HepG2 (cell line): Measurements from ENCODE around the gene RASGRF1. TPM values are rescaled to one million over a fixed set of nuclear protein-coding genes. Genes with fewer than 3 reads are reported as not detected.
A peak's percentile ranks its signal among the peaks of the same experiment; 100 is the strongest.

Source experiments
- ATF7-NPFF ChIP-seq: sonication (generic); formaldehyde crosslinking; IDR thresholded peaks from 2 replicates; pipeline ENCODE4 v1.8.1; 2023; ENCODE audit warnings: mild to moderate bottlenecking, low read depth, missing genetic modification reagents, moderate library complexity
- GABPB1 ChIP-seq: IDR thresholded peaks from 2 replicates; pipeline ENCODE4 v1.6.1; 2016; ENCODE audit warnings: mild to moderate bottlenecking, missing genetic modification reagents, moderate library complexity, missing compliant biosample characterization
- HMG20B ChIP-seq: conservative IDR thresholded peaks from 2 replicates; pipeline ENCODE4 v1.6.1; 2016; ENCODE audit warnings: missing genetic modification reagents, missing compliant biosample characterization
- KAT2B ChIP-seq: fragments of 150-350 bp; IDR thresholded peaks from 2 replicates; pipeline ENCODE4 v1.6.1; 2014; ENCODE audit warnings: low read depth, low read length, borderline replicate concordance
- MBNL3 ChIP-seq: fragments of 250-450 bp; sonication (Bioruptor Pico); conservative IDR thresholded peaks from 2 replicates; pipeline ENCODE4 v1.8.0; 2022; ENCODE audit warnings: mild to moderate bottlenecking, inconsistent platforms
- RFX3 ChIP-seq: IDR thresholded peaks from 2 replicates; pipeline ENCODE4 v1.6.1; 2016; ENCODE audit warnings: missing biosample characterization, missing genetic modification reagents
- SPEN ChIP-seq: sonication (generic); formaldehyde crosslinking; IDR thresholded peaks from 2 replicates; pipeline ENCODE4 v1.5.1; 2020; ENCODE audit warnings: low read depth, mild to moderate bottlenecking, missing genetic modification reagents
- ZNF180 ChIP-seq: sonication (generic); formaldehyde crosslinking; IDR thresholded peaks from 2 replicates; pipeline ENCODE4 v1.4.0; 2020; ENCODE audit warnings: low read depth, missing genetic modification reagents, borderline replicate concordance
- ZNF619 ChIP-seq: sonication (generic); formaldehyde crosslinking; IDR thresholded peaks from 2 replicates; pipeline ENCODE4 v1.4.0; 2020; ENCODE audit warnings: mild to moderate bottlenecking, missing genetic modification reagents
- polyA plus RNA-seq, 8 experiments: library from polyadenylated mRNA; depleted of rRNA in 3 of 8; stranded (reverse) in 7 of 8; unstranded in 1 of 8; fragments of >200 nt; fragmentation: Illumina TruSeq in 4 of 8; extraction: Trizol in 4 of 8; gene quantifications; 2 replicates each; pipeline versions ENCODE4 v1.2.1 to v1.2.3, GENCODE V29; 2011 to 2016; ENCODE audit warnings: low read depth in 4 of 8, missing spikeins in 1 of 8, mixed read lengths in 1 of 8; ENCODE audit not compliant: insufficient read depth in 1 of 8
- total RNA-seq, 5 experiments: library from RNA; depleted of rRNA; stranded (reverse); fragments of >200 nt; fragmentation: Illumina TruSeq; extraction: Trizol; gene quantifications; 2 replicates each; pipeline ENCODE4 v1.2.3, GENCODE V29; 2016; ENCODE audit warnings: low read depth in 1 of 5
- TF ChIP-seq, protein P1 (sequence below): sonication (generic); formaldehyde crosslinking; IDR thresholded peaks from 2 replicates; pipeline ENCODE4 v1.9.0; 2021; ENCODE audit warnings: missing genetic modification reagents, borderline replicate concordance
- TF ChIP-seq, protein P2 (sequence below): sonication (generic); formaldehyde crosslinking; IDR thresholded peaks from 2 replicates; pipeline ENCODE4 v1.8.1; 2023; ENCODE audit warnings: mild to moderate bottlenecking, inconsistent platforms, moderate library complexity, missing genetic modification reagents, borderline replicate concordance
- TF ChIP-seq, protein P3 (sequence below): sonication (generic); formaldehyde crosslinking; IDR thresholded peaks from 2 replicates; pipeline ENCODE4 v1.8.1; 2023; ENCODE audit warnings: mild to moderate bottlenecking, missing genetic modification reagents
- TF ChIP-seq, protein P4 (sequence below): sonication (generic); formaldehyde crosslinking; IDR thresholded peaks from 2 replicates; pipeline ENCODE4 v1.4.0; 2020; ENCODE audit warnings: missing genetic modification reagents
- TF ChIP-seq, protein P5 (sequence below): sonication (generic); formaldehyde crosslinking; IDR thresholded peaks from 2 replicates; pipeline ENCODE4 v1.4.0; 2020; ENCODE audit warnings: missing genetic modification reagents
- TF ChIP-seq, protein P6 (sequence below): sonication (generic); formaldehyde crosslinking; IDR thresholded peaks from 2 replicates; pipeline ENCODE4 v1.5.1; 2020; ENCODE audit warnings: missing genetic modification reagents, mild to moderate bottlenecking, borderline replicate concordance
- TF ChIP-seq, protein P7 (sequence below): sonication (generic); formaldehyde crosslinking; IDR thresholded peaks from 2 replicates; pipeline ENCODE4 v1.4.0; 2020; ENCODE audit warnings: low read depth, mild to moderate bottlenecking, missing genetic modification reagents

The RASGRF1 gene
- total and polyA plus RNA-seq, 2 of the 13 experiments (the other 11 are each of a cell fraction or from before 2014, with no cell fraction given), result 0.55 to 3.0 TPM

DNA sequence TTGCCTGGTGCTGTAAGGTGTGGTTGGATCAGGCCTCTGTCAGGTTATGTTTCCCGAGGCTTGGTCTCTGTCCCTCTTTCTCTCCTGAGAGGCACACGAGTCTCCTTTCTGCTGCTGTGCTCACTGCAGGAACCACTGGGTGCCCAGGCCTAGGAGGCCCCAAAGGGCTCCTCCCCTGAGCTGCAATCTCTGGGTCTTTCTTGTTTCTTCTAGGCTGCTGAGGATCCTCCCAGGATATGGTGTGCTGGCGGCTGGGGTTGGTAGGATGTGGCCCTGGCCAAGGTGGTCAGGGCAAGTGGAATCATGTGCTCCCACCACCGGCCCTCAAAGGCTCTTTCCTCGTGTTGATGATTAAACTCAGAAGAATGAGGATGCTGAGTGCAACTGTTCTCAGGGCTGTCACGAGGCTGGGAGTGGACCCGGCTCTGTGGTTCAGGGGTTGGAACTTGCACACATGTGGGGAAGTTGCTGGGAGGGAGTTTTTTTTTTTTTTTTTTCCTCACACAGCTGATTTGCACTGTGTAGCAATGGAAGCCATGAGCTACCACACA is 102.1 kb downstream of the RASGRF1 start (continued):
- TF ChIP-seq, protein P1, sequence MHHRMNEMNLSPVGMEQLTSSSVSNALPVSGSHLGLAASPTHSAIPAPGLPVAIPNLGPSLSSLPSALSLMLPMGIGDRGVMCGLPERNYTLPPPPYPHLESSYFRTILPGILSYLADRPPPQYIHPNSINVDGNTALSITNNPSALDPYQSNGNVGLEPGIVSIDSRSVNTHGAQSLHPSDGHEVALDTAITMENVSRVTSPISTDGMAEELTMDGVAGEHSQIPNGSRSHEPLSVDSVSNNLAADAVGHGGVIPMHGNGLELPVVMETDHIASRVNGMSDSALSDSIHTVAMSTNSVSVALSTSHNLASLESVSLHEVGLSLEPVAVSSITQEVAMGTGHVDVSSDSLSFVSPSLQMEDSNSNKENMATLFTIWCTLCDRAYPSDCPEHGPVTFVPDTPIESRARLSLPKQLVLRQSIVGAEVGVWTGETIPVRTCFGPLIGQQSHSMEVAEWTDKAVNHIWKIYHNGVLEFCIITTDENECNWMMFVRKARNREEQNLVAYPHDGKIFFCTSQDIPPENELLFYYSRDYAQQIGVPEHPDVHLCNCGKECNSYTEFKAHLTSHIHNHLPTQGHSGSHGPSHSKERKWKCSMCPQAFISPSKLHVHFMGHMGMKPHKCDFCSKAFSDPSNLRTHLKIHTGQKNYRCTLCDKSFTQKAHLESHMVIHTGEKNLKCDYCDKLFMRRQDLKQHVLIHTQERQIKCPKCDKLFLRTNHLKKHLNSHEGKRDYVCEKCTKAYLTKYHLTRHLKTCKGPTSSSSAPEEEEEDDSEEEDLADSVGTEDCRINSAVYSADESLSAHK (CRISPR knock-in tag), result no peak
- TF ChIP-seq KAT2B (no peak), MBNL3 (no peak), ZNF180 (CRISPR knock-in tag) (no peak), ZNF619 (CRISPR knock-in tag) (peak; percentile 22; the same call in 1 of the 2 replicates), SPEN (peak; percentile 80), GABPB1 (CRISPR knock-in tag) (no peak; the same call in 1 of the 2 replicates), RFX3 (CRISPR knock-in tag) (no peak), HMG20B (CRISPR knock-in tag) (0 out of 2 replicates have a peak, but pooled peaks have one; percentile 28), ATF7-NPFF (CRISPR knock-in tag) (no peak)
- TF ChIP-seq, protein P2, sequence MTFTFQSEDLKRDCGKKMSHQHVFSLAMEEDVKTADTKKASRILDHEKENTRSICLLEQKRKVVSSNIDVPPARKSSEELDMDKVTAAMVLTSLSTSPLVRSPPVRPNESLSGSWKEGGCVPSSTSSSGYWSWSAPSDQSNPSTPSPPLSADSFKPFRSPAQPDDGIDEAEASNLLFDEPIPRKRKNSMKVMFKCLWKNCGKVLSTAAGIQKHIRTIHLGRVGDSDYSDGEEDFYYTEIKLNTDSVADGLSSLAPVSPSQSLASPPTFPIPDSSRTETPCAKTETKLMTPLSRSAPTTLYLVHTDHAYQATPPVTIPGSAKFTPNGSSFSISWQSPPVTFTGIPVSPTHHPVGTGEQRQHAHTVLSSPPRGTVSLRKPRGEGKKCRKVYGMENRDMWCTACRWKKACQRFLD (CRISPR knock-in tag), result 0 out of 2 replicates have a peak, but pooled peaks have one; percentile 73
- TF ChIP-seq, protein P3, sequence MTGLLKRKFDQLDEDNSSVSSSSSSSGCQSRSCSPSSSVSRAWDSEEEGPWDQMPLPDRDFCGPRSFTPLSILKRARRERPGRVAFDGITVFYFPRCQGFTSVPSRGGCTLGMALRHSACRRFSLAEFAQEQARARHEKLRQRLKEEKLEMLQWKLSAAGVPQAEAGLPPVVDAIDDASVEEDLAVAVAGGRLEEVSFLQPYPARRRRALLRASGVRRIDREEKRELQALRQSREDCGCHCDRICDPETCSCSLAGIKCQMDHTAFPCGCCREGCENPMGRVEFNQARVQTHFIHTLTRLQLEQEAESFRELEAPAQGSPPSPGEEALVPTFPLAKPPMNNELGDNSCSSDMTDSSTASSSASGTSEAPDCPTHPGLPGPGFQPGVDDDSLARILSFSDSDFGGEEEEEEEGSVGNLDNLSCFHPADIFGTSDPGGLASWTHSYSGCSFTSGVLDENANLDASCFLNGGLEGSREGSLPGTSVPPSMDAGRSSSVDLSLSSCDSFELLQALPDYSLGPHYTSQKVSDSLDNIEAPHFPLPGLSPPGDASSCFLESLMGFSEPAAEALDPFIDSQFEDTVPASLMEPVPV (CRISPR knock-in tag), result no peak; the same call in 1 of the 2 replicates
- TF ChIP-seq, protein P4, sequence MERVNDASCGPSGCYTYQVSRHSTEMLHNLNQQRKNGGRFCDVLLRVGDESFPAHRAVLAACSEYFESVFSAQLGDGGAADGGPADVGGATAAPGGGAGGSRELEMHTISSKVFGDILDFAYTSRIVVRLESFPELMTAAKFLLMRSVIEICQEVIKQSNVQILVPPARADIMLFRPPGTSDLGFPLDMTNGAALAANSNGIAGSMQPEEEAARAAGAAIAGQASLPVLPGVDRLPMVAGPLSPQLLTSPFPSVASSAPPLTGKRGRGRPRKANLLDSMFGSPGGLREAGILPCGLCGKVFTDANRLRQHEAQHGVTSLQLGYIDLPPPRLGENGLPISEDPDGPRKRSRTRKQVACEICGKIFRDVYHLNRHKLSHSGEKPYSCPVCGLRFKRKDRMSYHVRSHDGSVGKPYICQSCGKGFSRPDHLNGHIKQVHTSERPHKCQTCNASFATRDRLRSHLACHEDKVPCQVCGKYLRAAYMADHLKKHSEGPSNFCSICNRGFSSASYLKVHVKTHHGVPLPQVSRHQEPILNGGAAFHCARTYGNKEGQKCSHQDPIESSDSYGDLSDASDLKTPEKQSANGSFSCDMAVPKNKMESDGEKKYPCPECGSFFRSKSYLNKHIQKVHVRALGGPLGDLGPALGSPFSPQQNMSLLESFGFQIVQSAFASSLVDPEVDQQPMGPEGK, result peak; percentile 77
- TF ChIP-seq, protein P5, sequence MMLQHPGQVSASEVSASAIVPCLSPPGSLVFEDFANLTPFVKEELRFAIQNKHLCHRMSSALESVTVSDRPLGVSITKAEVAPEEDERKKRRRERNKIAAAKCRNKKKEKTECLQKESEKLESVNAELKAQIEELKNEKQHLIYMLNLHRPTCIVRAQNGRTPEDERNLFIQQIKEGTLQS, result peak; percentile 83
- TF ChIP-seq, protein P6, sequence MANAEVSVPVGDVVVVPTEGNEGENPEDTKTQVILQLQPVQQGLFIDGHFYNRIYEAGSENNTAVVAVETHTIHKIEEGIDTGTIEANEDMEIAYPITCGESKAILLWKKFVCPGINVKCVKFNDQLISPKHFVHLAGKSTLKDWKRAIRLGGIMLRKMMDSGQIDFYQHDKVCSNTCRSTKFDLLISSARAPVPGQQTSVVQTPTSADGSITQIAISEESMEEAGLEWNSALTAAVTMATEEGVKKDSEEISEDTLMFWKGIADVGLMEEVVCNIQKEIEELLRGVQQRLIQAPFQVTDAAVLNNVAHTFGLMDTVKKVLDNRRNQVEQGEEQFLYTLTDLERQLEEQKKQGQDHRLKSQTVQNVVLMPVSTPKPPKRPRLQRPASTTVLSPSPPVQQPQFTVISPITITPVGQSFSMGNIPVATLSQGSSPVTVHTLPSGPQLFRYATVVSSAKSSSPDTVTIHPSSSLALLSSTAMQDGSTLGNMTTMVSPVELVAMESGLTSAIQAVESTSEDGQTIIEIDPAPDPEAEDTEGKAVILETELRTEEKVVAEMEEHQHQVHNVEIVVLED (CRISPR knock-in tag), result no peak
- TF ChIP-seq, protein P7, sequence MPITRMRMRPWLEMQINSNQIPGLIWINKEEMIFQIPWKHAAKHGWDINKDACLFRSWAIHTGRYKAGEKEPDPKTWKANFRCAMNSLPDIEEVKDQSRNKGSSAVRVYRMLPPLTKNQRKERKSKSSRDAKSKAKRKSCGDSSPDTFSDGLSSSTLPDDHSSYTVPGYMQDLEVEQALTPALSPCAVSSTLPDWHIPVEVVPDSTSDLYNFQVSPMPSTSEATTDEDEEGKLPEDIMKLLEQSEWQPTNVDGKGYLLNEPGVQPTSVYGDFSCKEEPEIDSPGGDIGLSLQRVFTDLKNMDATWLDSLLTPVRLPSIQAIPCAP (CRISPR knock-in tag), result no peak
